ENCODE results near the gene ZEB2.

Gene ZEB2

DNA sequence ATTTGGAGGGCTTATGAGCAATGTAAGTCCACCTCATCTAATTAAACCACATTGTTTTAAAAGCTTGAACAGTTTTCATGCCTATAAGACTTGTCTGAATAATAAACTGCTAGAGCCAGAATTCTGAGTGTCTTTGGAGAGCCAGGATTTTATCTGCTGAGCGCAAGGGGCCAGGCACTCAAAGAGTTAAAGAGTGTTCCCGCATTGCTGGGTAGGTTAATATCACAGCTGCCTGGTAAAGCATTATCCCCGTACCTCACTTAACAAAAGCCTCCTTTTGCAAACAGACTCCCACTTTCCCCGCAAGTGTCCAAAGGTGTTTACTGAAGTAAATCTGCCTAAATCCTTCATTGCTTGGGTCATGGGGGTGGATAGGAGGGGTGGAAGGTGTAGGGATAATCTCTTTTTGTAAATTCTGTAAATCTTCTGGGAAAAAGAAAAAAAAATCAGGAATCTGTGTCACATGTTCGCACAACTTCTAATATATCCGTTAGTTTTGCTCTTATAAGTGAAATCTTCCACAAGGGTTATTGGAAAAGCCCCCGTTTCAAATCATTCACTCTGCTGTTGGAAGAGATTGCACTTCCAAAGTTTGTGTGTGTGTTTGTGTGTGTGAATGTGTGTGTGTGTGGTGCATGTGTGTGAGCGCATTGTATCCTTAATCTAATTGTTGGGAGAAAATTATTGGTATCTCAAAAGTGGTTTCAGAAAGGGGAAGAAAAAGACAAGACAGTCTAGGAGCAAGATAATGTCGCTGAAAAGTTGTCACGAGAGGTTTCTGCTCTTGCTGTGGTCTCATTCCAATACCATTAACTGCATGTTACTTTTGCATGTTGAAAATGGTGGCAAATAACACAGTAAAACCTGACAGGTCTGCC, 10.7 kb downstream of the ZEB2 start:
- peak in 1 of 2 experiments; percentile 57 for DNase-seq (ENCODE audit: low read depth in 1 of 2, low spot score in 1 of 2)
- H3K27me3 ChIP-seq (ENCODE audit: insufficient read depth, poor library complexity, severe bottlenecking): no peaks in the 10 kb centered on the region
- no peak overlapping the region for H3K4me3 ChIP-seq (replicated peaks; ENCODE audit: insufficient read depth, low read length)
- H3K27ac ChIP-seq (replicated peaks): peak overlapping the region; percentile 95
- peak; percentile 37 for TF ChIP-seq POLR2AphosphoS5 (IDR thresholded peaks at IDR 0.05; ENCODE audit: low read depth)
- TF ChIP-seq GABPA (IDR thresholded peaks at IDR 0.05; ENCODE audit: low read depth): no peak

DNA sequence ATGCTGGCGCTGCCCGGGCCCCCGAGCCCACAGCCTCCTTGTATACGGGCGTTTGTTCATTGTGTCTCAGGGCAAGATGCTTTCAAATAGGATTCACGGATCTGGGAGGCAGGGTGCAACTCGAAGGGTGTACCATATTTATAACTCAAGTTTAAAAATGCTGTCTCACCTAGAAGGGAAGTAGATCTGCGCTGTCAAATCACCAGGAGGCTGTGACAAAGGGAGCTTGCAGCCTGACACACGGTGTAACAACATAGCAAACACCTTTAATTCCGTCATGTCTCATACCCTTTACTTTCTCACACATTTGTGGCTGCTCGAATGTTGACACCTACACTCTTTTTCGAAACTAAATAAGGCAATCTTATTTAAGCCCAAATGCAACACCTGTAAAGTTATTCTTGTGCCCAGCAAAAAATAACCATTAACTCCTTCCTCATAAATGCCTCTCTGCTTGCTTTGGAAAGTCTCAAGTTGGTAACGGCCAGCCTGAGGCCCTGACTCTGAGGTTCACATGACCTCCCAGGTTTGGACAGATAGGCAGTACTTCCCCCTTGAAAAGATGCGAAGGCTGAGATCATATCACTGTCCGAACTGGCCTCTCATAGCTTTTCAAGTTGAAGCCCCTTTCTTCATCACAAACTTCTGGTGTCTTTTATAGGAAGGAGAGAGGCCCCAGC, 11.6 kb downstream of the ZEB2 start:
- DNase-seq (ENCODE audit: low read depth in 1 of 2, low spot score in 1 of 2): peak in 1 of 2 experiments; percentile 65
- Histone ChIP-seq H3K27me3 (ENCODE audit: insufficient read depth, poor library complexity, severe bottlenecking) (no peaks in the 10 kb centered on the region), H3K4me3 (replicated peaks; ENCODE audit: insufficient read depth, low read length) (no peak overlapping the region), H3K27ac (replicated peaks) (peak overlapping the region; percentile 95)
- TF ChIP-seq, protein P1, sequence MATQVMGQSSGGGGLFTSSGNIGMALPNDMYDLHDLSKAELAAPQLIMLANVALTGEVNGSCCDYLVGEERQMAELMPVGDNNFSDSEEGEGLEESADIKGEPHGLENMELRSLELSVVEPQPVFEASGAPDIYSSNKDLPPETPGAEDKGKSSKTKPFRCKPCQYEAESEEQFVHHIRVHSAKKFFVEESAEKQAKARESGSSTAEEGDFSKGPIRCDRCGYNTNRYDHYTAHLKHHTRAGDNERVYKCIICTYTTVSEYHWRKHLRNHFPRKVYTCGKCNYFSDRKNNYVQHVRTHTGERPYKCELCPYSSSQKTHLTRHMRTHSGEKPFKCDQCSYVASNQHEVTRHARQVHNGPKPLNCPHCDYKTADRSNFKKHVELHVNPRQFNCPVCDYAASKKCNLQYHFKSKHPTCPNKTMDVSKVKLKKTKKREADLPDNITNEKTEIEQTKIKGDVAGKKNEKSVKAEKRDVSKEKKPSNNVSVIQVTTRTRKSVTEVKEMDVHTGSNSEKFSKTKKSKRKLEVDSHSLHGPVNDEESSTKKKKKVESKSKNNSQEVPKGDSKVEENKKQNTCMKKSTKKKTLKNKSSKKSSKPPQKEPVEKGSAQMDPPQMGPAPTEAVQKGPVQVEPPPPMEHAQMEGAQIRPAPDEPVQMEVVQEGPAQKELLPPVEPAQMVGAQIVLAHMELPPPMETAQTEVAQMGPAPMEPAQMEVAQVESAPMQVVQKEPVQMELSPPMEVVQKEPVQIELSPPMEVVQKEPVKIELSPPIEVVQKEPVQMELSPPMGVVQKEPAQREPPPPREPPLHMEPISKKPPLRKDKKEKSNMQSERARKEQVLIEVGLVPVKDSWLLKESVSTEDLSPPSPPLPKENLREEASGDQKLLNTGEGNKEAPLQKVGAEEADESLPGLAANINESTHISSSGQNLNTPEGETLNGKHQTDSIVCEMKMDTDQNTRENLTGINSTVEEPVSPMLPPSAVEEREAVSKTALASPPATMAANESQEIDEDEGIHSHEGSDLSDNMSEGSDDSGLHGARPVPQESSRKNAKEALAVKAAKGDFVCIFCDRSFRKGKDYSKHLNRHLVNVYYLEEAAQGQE (IDR thresholded peaks at IDR 0.05; ENCODE audit: insufficient replicate concordance, low read depth): no peak
- TF ChIP-seq, protein P2, sequence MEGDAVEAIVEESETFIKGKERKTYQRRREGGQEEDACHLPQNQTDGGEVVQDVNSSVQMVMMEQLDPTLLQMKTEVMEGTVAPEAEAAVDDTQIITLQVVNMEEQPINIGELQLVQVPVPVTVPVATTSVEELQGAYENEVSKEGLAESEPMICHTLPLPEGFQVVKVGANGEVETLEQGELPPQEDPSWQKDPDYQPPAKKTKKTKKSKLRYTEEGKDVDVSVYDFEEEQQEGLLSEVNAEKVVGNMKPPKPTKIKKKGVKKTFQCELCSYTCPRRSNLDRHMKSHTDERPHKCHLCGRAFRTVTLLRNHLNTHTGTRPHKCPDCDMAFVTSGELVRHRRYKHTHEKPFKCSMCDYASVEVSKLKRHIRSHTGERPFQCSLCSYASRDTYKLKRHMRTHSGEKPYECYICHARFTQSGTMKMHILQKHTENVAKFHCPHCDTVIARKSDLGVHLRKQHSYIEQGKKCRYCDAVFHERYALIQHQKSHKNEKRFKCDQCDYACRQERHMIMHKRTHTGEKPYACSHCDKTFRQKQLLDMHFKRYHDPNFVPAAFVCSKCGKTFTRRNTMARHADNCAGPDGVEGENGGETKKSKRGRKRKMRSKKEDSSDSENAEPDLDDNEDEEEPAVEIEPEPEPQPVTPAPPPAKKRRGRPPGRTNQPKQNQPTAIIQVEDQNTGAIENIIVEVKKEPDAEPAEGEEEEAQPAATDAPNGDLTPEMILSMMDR (IDR thresholded peaks at IDR 0.05; ENCODE audit: insufficient read depth, low read length): no peak
- TF ChIP-seq GABPA (IDR thresholded peaks at IDR 0.05; ENCODE audit: low read depth) (no peak), POLR2AphosphoS5 (IDR thresholded peaks at IDR 0.05; ENCODE audit: low read depth) (peak; percentile 68; the same call in 1 of the 2 replicates), SPI1 (IDR thresholded peaks at IDR 0.05; ENCODE audit: borderline replicate concordance, low read depth) (peak; percentile 28; the same call in 1 of the 2 replicates)

DNA sequence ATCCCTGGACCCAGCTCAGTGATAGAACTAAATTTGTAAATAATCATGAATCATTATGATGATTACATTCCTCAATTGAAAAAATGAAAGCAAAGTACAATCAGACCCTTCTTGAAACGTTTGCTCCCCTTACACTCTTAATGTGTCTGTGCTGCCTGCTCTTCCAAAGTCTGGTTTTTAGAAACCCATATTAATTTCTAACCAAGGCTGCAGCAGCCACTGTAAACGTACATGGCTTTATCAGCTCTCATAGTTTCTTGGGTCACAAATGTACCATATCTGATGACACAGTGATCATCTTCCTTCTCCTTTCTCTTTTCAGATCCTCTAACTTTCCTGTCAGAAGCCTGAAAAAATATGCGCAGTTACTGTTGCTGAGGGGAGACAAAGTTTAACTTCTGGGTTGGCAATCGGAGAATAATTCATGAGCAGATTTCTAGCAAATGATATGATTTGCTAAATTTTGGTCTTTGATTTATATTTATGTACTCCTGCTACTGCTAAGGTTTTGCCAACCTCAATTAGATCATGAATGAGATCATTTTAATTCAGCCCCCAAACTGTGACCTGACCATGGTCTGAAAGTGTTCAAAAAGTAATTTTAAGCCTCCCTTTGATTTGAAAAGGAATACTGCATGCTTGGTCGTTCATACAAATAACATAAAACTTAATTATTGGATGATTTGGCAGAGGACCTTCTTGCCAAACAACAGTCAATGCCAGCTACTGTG, 12.3 kb downstream of the ZEB2 start:
- no peak overlapping the region for H3K4me3 ChIP-seq (replicated peaks; ENCODE audit: insufficient read depth, low read length)
- DNase-seq (ENCODE audit: low read depth in 1 of 2, low spot score in 1 of 2): no peak
- H3K27ac ChIP-seq (replicated peaks): peak overlapping the region; percentile 95
- H3K27me3 ChIP-seq (ENCODE audit: insufficient read depth, poor library complexity, severe bottlenecking): no peaks in the 10 kb centered on the region
- no peak for TF ChIP-seq SPI1 (IDR thresholded peaks at IDR 0.05; ENCODE audit: borderline replicate concordance, low read depth)
- TF ChIP-seq, protein P1 (IDR thresholded peaks at IDR 0.05; ENCODE audit: insufficient replicate concordance, low read depth): no peak
- TF ChIP-seq, protein P2 (IDR thresholded peaks at IDR 0.05; ENCODE audit: insufficient read depth, low read length): no peak
- TF ChIP-seq POLR2AphosphoS5 (IDR thresholded peaks at IDR 0.05; ENCODE audit: low read depth): no peak
- no peak for TF ChIP-seq GABPA (IDR thresholded peaks at IDR 0.05; ENCODE audit: low read depth)

Measured in HL-60 (cell line).